G401 (cell line): Measurements from ENCODE around the gene TMEM138. TPM values are rescaled to one million over a fixed set of nuclear protein-coding genes. Genes with fewer than 3 reads are reported as not detected.
"Not testable (repeated sequence)": the region's sequence is repeated elsewhere in the genome, so short reads cannot be mapped to it uniquely, and the experiment has no call there.

Experiments used
- DNase-seq: peaks from one replicate; pipeline ENCODE4 v3.0.0-alpha.2; 2015; ENCODE audit warnings: low spot score
- in situ Hi-C: cut with HindIII; loops from 2 replicates; pipeline ENCODE4 v1.10.0; 2016; ENCODE audit warnings: low sequenced_read_pairs, mixed read lengths
- total RNA-seq: library from RNA; depleted of rRNA; stranded (reverse); fragments of >200 nt; shearing (Covaris generic); gene quantifications from 2 replicates; pipeline ENCODE4 v1.2.3, GENCODE V29; 2014

TMEM138 gene
- total RNA-seq, 1 experiment from 2014 or later = 18.1 TPM

DNA sequence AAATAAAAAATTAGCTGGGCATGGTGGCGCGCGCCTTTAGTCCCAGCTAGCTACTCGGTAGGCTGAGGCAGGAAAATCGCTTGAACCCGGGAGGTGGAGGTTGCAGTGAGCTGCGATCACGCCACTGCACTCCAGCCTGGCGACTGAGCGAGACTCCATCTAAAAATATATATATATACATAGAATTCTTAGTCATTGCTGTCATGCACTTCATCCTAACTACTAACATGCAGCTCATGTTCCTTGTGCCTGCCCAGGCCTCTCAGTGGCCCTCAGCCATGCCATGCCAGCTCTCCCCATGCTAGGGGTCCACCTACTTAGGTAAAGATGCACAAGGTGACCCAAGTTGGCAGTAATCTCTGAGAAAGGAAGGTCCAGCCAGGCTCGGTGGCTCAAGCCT is 3.6 kb upstream of the TMEM138 start:
- no peak for DNase-seq
- in situ Hi-C loops = no loop called here

DNA sequence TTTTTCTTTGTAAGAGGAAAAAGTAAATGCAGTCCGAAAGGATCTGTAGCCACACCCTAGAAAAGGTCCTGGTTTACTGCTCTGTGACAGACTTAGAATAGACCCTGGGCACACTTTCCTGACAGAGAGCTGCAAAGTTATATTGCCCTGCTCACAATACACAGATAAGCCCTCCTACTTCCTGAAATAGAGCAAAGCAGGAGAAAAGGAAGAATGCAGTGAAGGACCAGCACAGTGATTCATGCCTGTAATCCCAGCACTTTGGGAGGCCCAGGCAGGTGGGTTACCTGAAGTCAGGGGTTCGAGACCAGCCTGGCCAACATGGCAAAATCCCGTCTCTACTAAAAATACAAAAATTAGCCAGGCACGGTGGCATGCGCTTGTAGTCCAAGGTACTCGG is 2.7 kb upstream of the TMEM138 start:
- DNase-seq = no peak
- in situ Hi-C loops = no loop called here

DNA sequence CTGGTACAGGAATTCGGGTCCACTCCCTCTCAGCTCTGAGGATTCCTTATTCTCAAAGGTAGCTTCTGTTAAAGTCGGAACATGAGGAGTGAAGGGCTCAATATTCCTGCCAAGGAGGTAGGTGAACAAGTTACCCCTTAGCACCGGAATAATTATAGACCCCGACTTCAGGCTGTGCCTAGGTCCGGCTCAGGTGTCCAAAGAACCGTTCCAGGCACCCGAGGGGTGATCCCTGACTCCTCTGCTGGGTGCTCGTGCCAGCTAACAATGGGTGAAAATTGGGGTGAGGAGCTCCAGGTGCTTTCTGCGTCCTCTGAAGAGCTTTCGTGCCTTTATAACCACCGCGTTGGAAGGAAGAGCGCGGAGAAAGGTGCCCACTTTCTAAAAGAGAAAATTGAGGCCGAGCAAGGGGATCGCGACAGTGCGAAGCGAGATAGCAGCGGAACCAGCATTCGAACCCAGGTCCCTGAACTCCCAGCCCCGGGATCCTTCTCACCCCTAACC is 885 bp upstream of the TMEM138 start:
- in situ Hi-C loops = no loop called here
- DNase-seq = peak; percentile 13

DNA sequence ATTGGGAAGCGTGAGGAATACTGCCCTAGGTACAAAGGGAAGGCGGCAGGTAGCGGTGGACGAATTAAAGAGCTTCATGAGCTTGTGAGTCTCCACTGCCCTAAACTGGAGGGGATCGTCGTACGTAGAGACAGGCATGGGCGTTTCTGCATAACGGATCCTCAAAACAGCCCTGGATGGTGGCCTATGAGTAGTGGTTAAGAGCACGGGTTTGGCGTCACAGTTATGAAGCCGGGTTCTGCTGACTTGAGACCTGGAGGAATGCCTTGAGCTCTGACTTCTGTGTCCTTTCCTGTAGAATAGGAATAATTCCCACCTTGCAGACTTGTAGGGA is 335 bp downstream of the TMEM138 start:
- in situ Hi-C loops = no loop called here
- DNase-seq = no peak

DNA sequence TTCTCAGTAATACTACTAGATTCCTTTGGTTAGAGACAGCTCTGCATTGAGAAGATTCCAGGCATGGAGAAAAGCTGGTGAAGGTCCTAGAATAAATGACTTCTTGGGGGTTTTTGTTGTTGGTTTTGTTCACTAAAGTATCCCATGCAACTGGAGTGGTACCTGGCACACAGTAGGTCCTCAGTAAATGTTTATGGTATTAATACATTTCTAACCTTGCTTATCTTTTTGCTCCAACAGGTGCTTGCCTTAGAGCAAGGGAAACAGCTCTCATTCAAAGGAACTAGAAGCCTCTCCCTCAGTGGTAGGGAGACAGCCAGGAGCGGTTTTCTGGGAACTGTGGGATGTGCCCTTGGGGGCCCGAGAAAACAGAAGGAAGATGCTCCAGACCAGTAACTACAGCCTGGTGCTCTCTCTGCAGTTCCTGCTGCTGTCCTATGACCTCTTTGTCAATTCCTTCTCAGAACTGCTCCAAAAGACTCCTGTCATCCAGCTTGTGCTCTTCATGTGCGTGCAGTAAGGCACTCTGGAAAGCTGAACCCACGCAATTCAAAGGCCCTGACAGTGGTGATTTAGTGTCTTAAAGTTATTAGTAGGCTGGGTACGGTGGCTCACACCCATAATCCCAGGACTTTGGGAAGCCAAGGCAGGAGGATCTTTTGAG is 2.0 kb downstream of the TMEM138 start:
- in situ Hi-C loops = no loop called here
- no peak for DNase-seq

DNA sequence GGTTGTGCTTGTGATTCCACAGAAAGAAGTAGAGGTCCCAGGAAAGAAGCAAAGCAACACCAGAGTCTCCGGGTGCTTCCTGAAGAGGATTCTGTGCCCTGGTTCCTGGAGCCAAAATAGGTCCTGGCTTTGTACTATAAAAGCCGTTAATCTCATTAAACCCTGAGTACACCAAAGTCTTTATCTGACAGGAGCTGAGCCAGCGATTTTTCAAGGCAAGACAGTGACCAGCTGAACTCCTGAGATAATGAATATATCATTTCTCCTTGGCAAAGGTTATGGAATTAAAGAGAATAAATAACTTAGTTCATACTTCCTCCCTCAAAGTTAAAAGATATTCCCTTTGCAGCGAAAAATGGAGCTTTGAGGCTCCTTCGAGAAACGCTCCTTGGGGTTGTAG is 5.2 kb downstream of the TMEM138 start:
- in situ Hi-C loops = no loop called here

DNA sequence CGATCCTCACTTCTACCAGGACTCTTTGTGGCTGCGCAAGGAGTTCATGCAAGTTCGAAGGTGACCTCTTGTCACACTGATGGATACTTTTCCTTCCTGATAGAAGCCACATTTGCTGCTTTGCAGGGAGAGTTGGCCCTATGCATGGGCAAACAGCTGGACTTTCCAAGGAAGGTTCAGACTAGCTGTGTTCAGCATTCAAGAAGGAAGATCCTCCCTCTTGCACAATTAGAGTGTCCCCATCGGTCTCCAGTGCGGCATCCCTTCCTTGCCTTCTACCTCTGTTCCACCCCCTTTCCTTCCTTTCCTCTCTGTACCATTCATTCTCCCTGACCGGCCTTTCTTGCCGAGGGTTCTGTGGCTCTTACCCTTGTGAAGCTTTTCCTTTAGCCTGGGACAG is 6.5 kb downstream of the TMEM138 start:
- DNase-seq = no peak
- in situ Hi-C loops = no loop called here

More for the DNA sequence above, 5.2 kb downstream of the TMEM138 start:
- DNase-seq = no peak

DNA sequence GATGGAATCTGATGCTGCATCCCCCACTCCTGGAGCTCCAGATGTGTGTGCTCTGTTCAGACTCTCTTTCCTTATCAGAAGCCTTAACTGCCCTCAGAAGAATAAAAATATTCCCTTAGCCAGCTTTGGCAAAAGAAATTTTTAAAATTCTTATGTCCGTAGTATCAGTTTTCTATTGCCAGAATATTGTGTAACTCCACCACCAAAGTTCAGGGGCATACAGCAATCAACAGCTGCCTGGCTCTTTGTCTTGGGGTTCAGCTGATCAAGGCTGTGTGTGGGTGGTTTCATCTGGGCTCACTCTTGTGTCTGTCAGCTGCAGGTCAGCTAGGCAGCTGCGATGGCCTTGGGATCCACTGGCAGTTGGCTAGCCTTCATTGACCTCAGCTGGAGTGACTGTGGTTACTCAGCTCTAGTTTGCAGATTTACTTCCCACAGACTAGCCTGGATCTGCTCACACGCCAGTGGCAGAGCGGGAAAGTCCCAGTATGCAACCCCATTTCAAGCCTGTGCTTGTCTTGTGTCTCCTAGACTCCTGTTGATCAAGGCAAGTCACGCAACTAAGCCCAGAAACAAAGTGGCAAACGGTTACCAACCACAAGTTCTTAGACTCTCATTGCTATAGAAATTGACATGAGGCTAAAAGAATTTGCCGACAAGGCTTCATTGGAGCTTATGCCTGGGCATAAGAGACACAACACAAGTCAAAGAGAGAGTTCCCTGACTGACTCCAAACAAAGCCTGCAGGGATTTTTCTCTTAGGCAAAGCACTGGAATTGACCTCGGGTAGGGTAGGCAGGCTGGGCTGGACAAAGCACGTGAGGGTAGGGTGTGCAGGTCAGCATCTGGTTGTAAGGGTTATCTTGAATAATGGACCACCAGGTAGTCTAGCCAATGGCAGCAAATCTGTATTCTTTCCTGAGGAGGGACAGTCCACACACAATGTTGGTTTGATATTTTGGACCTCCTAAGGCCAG is 7.5 kb downstream of the TMEM138 start:
- in situ Hi-C loops = no loop called here
- DNase-seq = peak; percentile 8

DNA sequence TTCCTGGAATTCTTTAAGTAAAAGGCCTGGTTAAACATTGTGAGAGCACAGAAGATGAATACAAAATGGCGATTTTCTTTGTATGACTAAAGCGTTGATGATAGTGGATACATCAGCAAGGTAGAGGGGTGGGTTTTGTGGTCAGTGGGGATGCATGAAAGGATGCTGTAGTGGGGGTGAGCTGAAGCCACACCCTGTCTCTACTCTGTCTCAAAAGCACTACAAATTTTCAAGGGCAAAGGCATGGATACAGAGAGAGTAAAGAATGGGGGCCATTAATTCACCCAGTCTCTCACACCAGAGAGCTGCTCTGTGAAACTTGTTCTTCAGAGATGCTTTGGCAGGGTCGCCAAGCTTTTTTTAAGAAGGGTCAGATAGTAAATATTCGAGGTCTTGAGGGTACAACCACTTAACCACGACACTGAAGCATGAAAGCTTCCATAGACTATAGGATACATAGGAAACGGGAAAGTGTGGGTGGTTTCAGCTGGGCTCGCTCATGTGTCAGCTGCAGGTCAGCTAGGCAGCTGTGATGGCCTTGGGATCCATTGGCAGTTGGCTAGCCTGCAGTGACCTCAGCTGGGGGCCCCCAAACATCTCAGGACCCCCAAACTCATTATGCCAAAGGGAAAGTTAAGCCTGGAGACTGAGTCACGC is 8.3 kb downstream of the TMEM138 start:
- no peak for DNase-seq
- in situ Hi-C loops = no loop called here

DNA sequence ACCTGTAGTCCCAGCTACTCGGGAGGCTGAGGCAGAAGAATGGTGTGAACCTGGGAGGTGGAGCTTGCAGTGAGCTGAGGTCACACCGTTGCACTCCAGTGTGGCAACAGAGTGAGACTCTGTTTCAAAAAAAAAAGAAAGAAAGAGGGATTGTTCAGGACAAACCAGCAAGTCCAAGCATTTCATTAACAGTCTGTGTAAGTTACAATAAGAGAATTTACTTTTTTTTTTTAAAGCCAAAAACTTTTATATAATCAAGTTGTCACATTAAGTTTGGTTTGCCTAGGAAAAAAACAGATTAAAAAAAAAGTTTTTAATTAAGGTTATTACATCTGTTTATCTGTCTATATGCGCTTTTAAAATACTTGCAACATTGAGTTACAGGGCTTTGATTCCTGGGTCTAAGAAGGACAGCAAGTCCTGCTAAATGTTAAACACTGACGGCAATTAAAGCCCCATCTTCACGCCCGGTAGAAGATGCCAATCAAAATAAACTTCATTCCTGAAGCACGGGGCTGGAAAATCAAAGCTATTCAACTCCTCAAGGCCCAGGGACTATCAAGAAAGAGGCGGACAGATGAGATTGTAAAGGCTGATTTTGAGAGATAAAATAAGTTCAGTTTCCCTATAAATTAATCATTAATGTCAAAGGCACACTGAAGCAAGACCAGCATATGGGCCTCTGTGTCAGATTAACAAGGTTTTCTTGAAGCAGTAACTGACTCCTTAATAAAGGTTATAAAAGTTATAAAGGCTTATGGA is 10.7 kb downstream of the TMEM138 start:
- in situ Hi-C loops = no loop called here
- DNase-seq = no peak

DNA sequence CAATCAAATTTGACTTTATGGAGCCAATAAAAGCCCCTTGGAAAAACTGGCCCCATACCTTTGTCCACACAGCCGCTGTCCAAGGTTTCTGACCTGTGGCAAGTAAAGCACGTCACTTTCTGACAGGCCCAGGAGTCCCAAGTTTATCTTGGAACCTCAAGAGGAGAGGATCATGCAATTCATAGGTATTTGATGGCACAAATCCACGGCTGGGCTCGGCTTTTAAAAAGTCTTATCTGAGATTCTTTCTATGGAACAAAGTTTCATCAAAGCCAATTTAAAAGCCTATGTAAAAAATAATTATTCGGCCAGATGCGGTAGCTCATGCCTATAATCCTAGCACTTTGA is 13.6 kb downstream of the TMEM138 start:
- no peak for DNase-seq
- in situ Hi-C loops = no loop called here

DNA sequence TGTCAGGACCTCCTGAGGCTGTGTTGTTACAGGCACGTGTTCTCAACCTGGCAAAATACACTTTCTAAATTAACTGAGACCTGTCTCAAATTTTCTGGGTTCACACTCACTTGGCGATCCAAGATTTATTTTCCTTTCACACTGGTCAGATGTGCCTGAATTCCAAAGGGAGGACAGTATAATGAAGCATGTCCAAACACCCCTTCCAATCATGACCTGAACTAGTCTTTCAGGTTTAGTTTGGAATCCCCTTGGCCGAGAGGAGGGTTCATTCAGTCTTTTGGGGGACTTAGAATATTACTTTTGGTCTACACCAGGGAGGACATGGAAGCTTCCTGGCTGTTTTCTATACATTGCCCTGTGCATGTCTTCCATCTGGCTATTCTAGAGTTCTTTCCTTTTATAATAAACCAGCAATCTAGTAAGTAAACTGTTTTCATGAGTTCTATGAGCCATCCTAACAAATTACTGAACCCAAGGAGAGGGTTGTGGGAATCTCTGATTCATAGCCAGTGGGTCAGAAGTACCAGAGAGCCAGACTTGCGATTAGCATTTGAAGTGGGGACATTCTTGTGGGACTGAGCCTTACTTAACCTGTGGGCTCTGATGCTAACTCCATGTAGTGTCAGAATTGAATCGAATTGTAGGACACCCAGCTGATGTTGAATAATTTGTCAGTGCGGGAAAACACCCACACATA is 15.4 kb downstream of the TMEM138 start:
- in situ Hi-C loops = no loop called here
- no peak for DNase-seq

DNA sequence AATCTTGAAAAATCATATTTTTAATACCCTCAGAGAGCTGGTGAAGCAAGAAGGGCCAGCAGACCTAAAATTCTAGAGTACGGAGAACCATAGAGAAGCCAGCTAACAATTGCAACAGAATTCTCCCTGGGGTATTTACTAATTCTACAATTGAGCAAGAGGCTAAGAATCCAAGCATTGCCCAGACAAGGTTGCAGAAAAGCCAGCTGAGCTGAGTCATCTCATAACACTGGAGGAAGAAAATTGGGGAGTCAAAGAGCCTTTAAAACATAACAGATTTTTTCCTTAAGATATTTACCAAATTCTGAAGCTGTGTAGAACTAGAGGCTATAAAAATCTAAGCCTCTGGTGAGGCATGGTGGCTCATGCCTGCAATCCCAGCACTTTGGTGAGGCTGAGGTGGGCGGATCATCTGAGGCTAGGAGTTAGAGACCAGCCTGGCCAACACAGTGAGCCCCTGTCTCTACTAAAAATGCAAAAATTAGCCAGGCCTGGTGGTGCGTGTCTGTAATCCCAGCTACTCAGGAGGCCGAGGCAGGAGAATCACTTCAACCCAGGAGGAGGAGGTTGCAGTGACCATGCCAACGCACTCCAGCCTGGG is 16.6 kb downstream of the TMEM138 start:
- in situ Hi-C loops = no loop called here
- DNase-seq = no peak

DNA sequence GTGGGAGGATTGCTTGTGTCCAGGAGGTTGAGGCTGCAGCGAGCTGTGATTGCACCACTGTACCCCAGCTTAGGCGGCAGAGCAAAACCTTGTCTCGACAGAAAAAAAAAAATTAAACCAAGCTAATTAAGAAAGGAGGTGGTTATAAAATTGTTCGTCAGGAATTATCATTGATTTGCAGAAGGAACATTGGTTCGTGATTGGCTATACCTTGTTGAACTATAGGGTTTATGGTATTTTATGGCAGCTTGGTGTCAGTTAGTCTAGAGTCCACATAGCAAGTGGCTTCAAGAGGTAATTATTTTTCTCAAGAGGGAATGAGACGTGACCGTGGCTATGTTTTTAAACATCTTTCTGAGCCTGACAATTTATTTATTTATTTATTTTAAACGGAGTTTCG is 18.7 kb downstream of the TMEM138 start:
- in situ Hi-C loops = no loop called here

DNA sequence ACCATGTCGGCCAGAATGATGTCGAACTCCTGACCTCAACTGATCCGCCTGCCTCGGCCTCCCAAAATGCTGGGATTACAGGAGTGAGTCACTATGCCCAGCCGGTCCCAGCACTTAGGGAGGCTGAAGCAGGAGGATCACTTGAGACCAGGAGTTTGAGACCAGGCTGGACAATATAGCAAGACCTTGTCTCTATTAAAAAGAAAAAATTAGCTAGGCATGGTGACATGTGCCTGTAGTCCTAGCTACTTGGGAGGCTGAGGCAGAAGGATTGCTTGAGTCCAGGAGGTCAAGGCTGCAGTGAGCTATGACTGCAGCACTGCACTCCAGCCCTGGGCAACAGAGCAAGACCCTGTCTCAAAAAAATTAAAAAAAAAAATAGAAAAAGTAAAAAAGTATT is 21.7 kb downstream of the TMEM138 start:
- in situ Hi-C loops, DNase-seq: not testable (repeated sequence)

More for the DNA sequence above, 18.7 kb downstream of the TMEM138 start:
- no peak for DNase-seq

DNA sequence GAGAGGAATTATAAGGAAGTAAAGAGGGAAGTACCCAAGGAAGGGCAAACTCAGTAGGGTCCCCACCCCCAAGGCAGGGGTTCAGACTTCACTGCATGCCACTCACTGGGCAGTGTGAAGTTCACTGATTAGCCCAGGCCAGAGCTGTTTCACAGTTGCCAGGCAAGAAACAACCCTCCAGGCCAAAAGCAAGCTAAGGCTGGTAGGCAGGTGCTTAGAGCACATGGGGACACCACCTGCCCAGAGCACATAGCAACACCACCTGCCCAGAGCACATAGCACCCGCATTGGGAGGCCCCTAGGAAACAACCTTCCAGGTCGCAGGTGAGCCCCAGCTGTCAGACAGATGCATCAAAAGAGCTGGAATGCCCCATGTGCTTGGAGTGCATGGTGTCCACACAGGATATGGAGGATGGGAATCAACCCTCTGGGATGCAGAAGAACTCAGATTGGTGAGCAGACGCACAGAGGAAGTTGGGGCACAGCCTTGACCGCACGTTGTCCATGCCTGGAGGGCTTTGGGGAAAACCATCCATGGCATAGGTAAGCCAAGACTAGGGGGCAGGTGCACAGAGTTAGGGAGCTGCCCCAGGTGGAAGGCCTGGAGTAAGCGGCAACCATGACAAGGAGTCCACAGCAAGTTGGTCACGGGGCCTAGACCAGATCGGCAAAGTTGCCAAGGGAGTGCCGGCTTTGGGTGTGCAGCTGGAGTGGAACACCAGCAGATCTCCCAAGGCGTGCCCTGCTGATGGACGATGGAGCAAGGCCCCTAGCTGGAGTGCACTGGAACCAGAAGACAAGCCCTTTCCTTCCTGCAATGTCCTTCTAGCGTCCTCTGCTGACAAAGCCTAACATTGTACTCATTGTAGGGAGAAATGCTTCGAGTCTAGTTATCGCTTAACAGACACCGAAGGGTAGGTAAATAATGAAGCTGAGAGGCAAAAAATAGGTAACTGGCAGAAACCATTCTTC is 22.4 kb downstream of the TMEM138 start:
- in situ Hi-C loops = no loop called here
- DNase-seq = peak; percentile 37

DNA sequence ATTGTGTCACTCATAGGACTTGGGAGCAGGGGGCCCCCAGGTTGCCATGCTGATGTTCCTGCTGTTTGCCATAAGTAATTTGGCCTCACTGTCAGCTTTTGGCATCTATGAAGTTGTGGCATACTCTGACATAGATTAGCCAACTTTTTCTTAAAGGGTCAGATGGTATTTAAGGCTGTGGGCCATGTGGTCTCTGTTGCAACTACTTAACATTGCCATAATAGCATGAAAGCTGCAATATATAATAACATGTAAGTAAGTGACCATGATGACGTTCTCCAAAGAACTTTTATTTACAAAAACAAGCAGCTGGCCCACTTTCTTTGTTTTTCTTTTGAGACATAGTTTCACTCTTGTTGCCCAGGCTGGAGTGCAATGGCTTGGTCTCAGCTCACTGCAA is 28.0 kb downstream of the TMEM138 start:
- in situ Hi-C loops = no loop called here
- no peak for DNase-seq
